IgD-negative memory B cell (primary cell): Measurements from ENCODE around the gene CDC6. TPM values are rescaled to one million over a fixed set of nuclear protein-coding genes. Genes with fewer than 3 reads are reported as not detected.

Experiments used
- H3K27ac Mint-ChIP-seq, 3 donors: one replicate each; pipeline ENCODE4 v1.8.0; 2020 to 2022; ENCODE audit warnings: mild to moderate bottlenecking in 3 of 3, mixed read lengths in 3 of 3, moderate library complexity in 1 of 3
- H3K27me3 Mint-ChIP-seq: one replicate; pipeline ENCODE4 v1.8.0; 2021; ENCODE audit warnings: mixed read lengths
- H3K36me3 Mint-ChIP-seq: one replicate; pipeline ENCODE4 v1.8.0; 2020; ENCODE audit warnings: mild to moderate bottlenecking, mixed read lengths
- H3K4me1 Mint-ChIP-seq, 3 donors: one replicate each; pipeline ENCODE4 v1.8.0; 2020 to 2022; ENCODE audit warnings: mixed read lengths in 3 of 3, mild to moderate bottlenecking in 1 of 3
- H3K4me3 Mint-ChIP-seq, 4 donors: one replicate each; pipeline ENCODE4 v1.8.0; 2020 to 2022; ENCODE audit warnings: mild to moderate bottlenecking in 4 of 4, mixed read lengths in 4 of 4, moderate library complexity in 3 of 4
- H3K9me3 Mint-ChIP-seq, 3 donors: one replicate each; pipeline ENCODE4 v1.8.0; 2020 to 2021; ENCODE audit warnings: mixed read lengths in 3 of 3, mild to moderate bottlenecking in 1 of 3
- polyA plus RNA-seq: library from polyadenylated mRNA; unstranded; fragments of 300-500 nt; fragmentation: Illumina TruSeq; gene quantifications from one replicate; pipeline ENCODE4 v1.2.3, GENCODE V29; 2021

The CDC6 gene
- polyA plus RNA-seq, result 0.93 TPM

GRCh38 chr17:40287494-40288369 lies at the start of gene CDC6:
CDC6 (plus strand) TSS chr17:40287879; CDS start chr17:40289421, 1,542 bp downstream.
- Mint-ChIP-seq H3K36me3 (no peaks in the 10 kb centered on the region), H3K9me3 (no peaks in the 10 kb centered on the region), H3K4me3 (peak within 1 kb of the TSS; percentile 94 to 99 (median 97)), H3K27me3 (no peaks in the 10 kb centered on the region), H3K4me1 (peaks cover 6 to 15% (median 15%) of the 10 kb centered on the region in 3 donors), H3K27ac (peak within 1 kb of the TSS; percentile 33 to 93 (median 80))

- H3K27me3 Mint-ChIP-seq, result no peaks in the 10 kb centered on the region
- H3K36me3 Mint-ChIP-seq, result peaks cover 7% of the 10 kb centered on the region
- H3K4me3 Mint-ChIP-seq, result no peak overlapping the region
- no peaks in the 10 kb centered on the region for H3K9me3 Mint-ChIP-seq
- H3K4me1 Mint-ChIP-seq, result peaks cover 11 to 31% (median 19%) of the 10 kb centered on the region in 3 donors
- peak overlapping the region in 1 of 3 donors; percentile 20 for H3K27ac Mint-ChIP-seq
These were observed 46.3 kb upstream of the CDC6 start for GRCh38 chr17:40241252-40241834.

- Mint-ChIP-seq H3K9me3 (no peaks in the 10 kb centered on the region), H3K4me1 (peaks cover 12 to 29% (median 19%) of the 10 kb centered on the region in 3 donors), H3K27ac (no peak overlapping the region), H3K36me3 (peaks cover 6% of the 10 kb centered on the region), H3K27me3 (no peaks in the 10 kb centered on the region), H3K4me3 (no peak overlapping the region)
These were observed 44.9 kb upstream of the CDC6 start for GRCh38 chr17:40242774-40243173.

GRCh38 chr17:40243761-40244160 lies 43.9 kb upstream of the CDC6 start:
- H3K27me3 Mint-ChIP-seq, result no peaks in the 10 kb centered on the region
- H3K27ac Mint-ChIP-seq, result peak overlapping the region in 1 of 3 donors; percentile 3
- H3K4me3 Mint-ChIP-seq, result no peak overlapping the region
- H3K9me3 Mint-ChIP-seq, result no peaks in the 10 kb centered on the region
- peaks cover 14 to 32% (median 20%) of the 10 kb centered on the region in 3 donors for H3K4me1 Mint-ChIP-seq
- peaks cover 5% of the 10 kb centered on the region for H3K36me3 Mint-ChIP-seq

GRCh38 chr17:40244255-40244654 lies 43.4 kb upstream of the CDC6 start:
- Mint-ChIP-seq H3K4me3 (no peak overlapping the region), H3K9me3 (no peaks in the 10 kb centered on the region), H3K27me3 (no peaks in the 10 kb centered on the region), H3K36me3 (peaks cover 5% of the 10 kb centered on the region), H3K27ac (peak overlapping the region in 1 of 3 donors; percentile 3), H3K4me1 (peaks cover 14 to 37% (median 25%) of the 10 kb centered on the region in 3 donors)

GRCh38 chr17:40247926-40248495 lies 39.7 kb upstream of the CDC6 start:
- H3K27ac Mint-ChIP-seq, result no peak overlapping the region
- peaks cover 5% of the 10 kb centered on the region for H3K36me3 Mint-ChIP-seq
- no peak overlapping the region for H3K4me3 Mint-ChIP-seq
- no peaks in the 10 kb centered on the region for H3K27me3 Mint-ChIP-seq
- peaks cover 4 to 22% (median 9%) of the 10 kb centered on the region in 3 donors for H3K4me1 Mint-ChIP-seq
- no peaks in the 10 kb centered on the region for H3K9me3 Mint-ChIP-seq

GRCh38 chr17:40248507-40248906 lies 39.2 kb upstream of the CDC6 start:
- no peak overlapping the region for H3K27ac Mint-ChIP-seq
- H3K4me3 Mint-ChIP-seq, result no peak overlapping the region
- no peaks in the 10 kb centered on the region for H3K9me3 Mint-ChIP-seq
- H3K27me3 Mint-ChIP-seq, result no peaks in the 10 kb centered on the region
- peaks cover 5% of the 10 kb centered on the region for H3K36me3 Mint-ChIP-seq
- peaks cover 6 to 23% (median 7%) of the 10 kb centered on the region in 3 donors for H3K4me1 Mint-ChIP-seq

- H3K27ac Mint-ChIP-seq, result no peak overlapping the region
These were observed 36.1 kb upstream of the CDC6 start for GRCh38 chr17:40251576-40251975.

GRCh38 chr17:40253565-40253964 lies 34.1 kb upstream of the CDC6 start:
- Mint-ChIP-seq H3K27me3 (no peaks in the 10 kb centered on the region), H3K27ac (no peak overlapping the region), H3K4me3 (no peak overlapping the region), H3K9me3 (no peaks in the 10 kb centered on the region), H3K36me3 (no peaks in the 10 kb centered on the region), H3K4me1 (peaks cover 3 to 12% (median 10%) of the 10 kb centered on the region in 3 donors)

More at GRCh38 chr17:40251576-40251975, 36.1 kb upstream of the CDC6 start:
- Mint-ChIP-seq H3K9me3 (no peaks in the 10 kb centered on the region), H3K27me3 (no peaks in the 10 kb centered on the region), H3K4me3 (no peak overlapping the region), H3K4me1 (peaks cover 6 to 13% (median 10%) of the 10 kb centered on the region in 3 donors), H3K36me3 (peaks cover 1% of the 10 kb centered on the region)

- Mint-ChIP-seq H3K27ac (no peak overlapping the region), H3K36me3 (peaks cover 2% of the 10 kb centered on the region), H3K4me1 (peaks cover 0 to 2% (median 0%) of the 10 kb centered on the region in 3 donors), H3K4me3 (no peak overlapping the region), H3K9me3 (no peaks in the 10 kb centered on the region), H3K27me3 (no peaks in the 10 kb centered on the region)
These were observed 28.2 kb upstream of the CDC6 start for GRCh38 chr17:40259505-40259904.

GRCh38 chr17:40260528-40260927 lies 27.2 kb upstream of the CDC6 start:
- no peaks in the 10 kb centered on the region for H3K9me3 Mint-ChIP-seq
- H3K27ac Mint-ChIP-seq, result no peak overlapping the region
- H3K36me3 Mint-ChIP-seq, result peaks cover 5% of the 10 kb centered on the region
- H3K4me1 Mint-ChIP-seq, result peaks cover 0 to 2% (median 0%) of the 10 kb centered on the region in 3 donors
- H3K4me3 Mint-ChIP-seq, result no peak overlapping the region
- H3K27me3 Mint-ChIP-seq, result no peaks in the 10 kb centered on the region

- peak overlapping the region in 1 of 4 donors; percentile 45 for H3K4me3 Mint-ChIP-seq
- peaks cover 5% of the 10 kb centered on the region for H3K36me3 Mint-ChIP-seq
- no peaks in the 10 kb centered on the region for H3K4me1 Mint-ChIP-seq
- no peaks in the 10 kb centered on the region for H3K27me3 Mint-ChIP-seq
- H3K9me3 Mint-ChIP-seq, result no peaks in the 10 kb centered on the region
- H3K27ac Mint-ChIP-seq, result no peak overlapping the region
These were observed 23.1 kb upstream of the CDC6 start for GRCh38 chr17:40264458-40265185.

- Mint-ChIP-seq H3K27me3 (no peaks in the 10 kb centered on the region), H3K4me1 (no peaks in the 10 kb centered on the region), H3K36me3 (peaks cover 5% of the 10 kb centered on the region), H3K27ac (no peak overlapping the region), H3K9me3 (no peaks in the 10 kb centered on the region), H3K4me3 (no peak overlapping the region)
These were observed 22.3 kb upstream of the CDC6 start for GRCh38 chr17:40265337-40265736.

GRCh38 chr17:40266882-40267281 lies 20.8 kb upstream of the CDC6 start:
- no peaks in the 10 kb centered on the region for H3K4me1 Mint-ChIP-seq
- peaks cover 5% of the 10 kb centered on the region for H3K36me3 Mint-ChIP-seq
- no peaks in the 10 kb centered on the region for H3K27me3 Mint-ChIP-seq
- no peaks in the 10 kb centered on the region for H3K9me3 Mint-ChIP-seq
- no peak overlapping the region for H3K4me3 Mint-ChIP-seq
- no peak overlapping the region for H3K27ac Mint-ChIP-seq
